Ureter (tissue), 1 donor: ENCODE data around the gene FCGR3A. TPM values are rescaled to one million over a fixed set of nuclear protein-coding genes. Genes with fewer than 3 reads are reported as not detected.
"Not testable (repeated sequence)": the region's sequence is repeated elsewhere in the genome, so short reads cannot be mapped to it uniquely, and the experiment has no call there.

Source experiments
- DNase-seq: peaks from one replicate; pipeline ENCODE4 v3.0.0-alpha.2; 2020; ENCODE audit warnings: low spot score
- total RNA-seq: library from RNA; stranded (reverse); gene quantifications from one replicate; pipeline ENCODE4 v1.2.4, GENCODE V29; 2023
- donor health status: DM: yes; HTN: yes; CAD: no.

FCGR3A gene
- total RNA-seq, 1 donor from 2014 or later, result 6.8 TPM

GRCh38 chr1:161530671-161531641 lies 18.7 kb downstream of the FCGR3A start:
- peak; percentile 88 for DNase-seq

DNA sequence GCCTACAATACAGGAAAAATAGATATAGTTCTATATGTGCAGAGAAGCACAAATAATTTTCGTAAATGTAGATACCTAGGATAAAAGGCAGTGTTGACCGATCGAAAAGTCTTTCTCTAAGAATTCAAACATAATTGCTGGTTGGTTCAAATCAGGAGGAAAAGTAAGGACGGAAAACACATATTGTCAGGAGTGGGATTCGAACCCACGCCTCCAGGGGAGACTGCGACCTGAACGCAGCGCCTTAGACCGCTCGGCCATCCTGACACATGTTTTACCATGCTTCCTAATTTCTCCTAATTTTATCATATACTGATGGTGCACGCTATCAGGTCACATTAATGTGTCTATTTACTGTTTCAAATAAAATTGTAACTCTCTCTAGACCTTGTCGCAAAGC lies 19.5 kb downstream of the FCGR3A start:
- peak; percentile 74 for DNase-seq

- not testable (repeated sequence) for DNase-seq
Observed at GRCh38 chr1:161529463-161530104, 20.0 kb downstream of the FCGR3A start.

- not testable (repeated sequence) for DNase-seq
Observed at GRCh38 chr1:161528550-161528949, 21.1 kb downstream of the FCGR3A start.

GRCh38 chr1:161525918-161526317 lies 23.7 kb downstream of the FCGR3A start:
- DNase-seq, result not testable (repeated sequence)

GRCh38 chr1:161525321-161525720 lies 24.3 kb downstream of the FCGR3A start:
- not testable (repeated sequence) for DNase-seq

GRCh38 chr1:161524742-161525291 lies 24.8 kb downstream of the FCGR3A start:
- DNase-seq, result not testable (repeated sequence)

- peak; percentile 77 for DNase-seq
Observed at GRCh38 chr1:161523817-161524741, 25.5 kb downstream of the FCGR3A start, which contains the start of gene HSPA6. Gene HSPA6 (plus strand): TSS chr1:161524540. CDS start chr1:161524659, 119 bp downstream.

GRCh38 chr1:161523041-161523816 lies 26.4 kb downstream of the FCGR3A start:
- DNase-seq, result not testable (repeated sequence)

DNA sequence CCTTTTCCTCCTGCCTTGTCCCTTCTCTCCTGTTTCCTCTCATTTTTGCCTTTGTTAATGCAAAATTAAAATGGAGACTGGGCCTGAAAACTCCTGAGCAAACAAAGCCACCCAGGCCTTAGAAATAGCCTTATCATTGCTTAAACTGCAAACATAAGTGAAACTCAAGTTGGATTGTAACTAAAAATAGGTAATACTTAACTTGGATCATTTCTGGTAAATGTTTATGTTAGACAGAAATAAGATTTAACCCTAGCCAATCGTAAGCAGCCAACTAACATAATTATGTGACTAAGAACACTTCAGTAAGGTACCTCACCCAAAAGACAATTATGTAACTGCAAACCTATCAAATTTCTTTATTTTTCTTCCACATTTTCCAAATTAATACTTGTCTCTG lies 35.7 kb downstream of the FCGR3A start:
- DNase-seq, result not testable (repeated sequence)

DNA sequence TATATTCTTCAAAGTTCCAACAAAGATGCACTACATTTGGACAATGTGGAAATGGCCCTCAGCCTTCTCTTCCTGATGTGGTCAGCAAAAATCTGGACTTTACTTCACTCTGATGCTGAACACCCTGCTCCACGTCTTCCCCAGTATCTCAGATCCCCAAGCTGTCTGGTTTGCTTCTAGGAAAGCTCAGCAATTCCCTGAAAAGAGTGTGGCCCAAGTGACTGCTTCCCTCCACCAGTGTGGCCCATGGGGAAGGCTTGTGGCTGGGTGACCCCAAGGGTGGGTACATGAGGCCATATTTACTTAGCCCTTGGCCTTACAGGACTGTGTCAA lies 36.2 kb downstream of the FCGR3A start:
- DNase-seq, result not testable (repeated sequence)

DNA sequence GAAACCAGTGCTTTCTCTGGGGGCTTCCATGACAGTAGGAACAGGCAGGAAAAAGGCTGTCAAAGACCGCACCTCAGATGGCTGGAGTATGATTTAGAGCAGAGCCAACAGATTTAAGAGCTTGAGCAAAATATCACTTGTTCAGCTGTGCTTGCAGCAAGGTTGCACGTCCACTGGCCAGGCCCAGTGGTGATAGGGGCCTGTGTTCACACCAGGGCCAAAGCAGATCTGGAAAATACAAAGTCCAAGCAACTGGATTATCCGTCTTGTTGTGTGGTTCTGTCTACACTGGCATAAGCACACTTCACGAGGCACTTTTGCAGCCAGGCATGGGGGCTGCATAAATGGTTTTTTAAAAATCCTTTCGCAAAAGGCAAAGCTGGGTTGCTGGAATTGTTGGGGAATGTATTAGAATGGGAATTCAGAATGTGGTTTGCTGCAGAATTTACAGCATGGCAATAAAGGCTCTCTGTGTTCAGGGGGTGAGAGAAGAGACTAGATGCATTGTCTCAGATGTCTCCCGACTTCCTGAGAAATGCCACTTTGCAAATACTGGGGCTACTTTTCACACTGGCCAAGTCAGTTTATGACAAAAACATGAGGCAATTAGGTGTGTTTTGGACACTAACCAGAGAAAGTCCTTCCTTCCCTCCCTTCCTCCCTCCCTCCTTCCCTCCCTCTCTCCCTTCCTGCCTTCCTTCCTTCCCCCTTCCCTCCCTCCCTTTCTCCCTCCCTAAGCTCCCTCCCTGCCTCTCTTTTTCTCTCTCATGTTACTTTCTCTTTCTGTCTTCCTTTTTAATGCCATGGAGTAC lies 36.8 kb downstream of the FCGR3A start:
- not testable (repeated sequence) for DNase-seq

- DNase-seq, result no peak
Observed at GRCh38 chr1:161511756-161512060, 37.9 kb downstream of the FCGR3A start.

GRCh38 chr1:161511018-161511755 lies 38.4 kb downstream of the FCGR3A start:
- DNase-seq, result no peak

- DNase-seq, result no peak
Observed at GRCh38 chr1:161510477-161510876, 39.1 kb downstream of the FCGR3A start.

- DNase-seq, result no peak
Observed at GRCh38 chr1:161506336-161507223, 43.0 kb downstream of the FCGR3A start.

DNA sequence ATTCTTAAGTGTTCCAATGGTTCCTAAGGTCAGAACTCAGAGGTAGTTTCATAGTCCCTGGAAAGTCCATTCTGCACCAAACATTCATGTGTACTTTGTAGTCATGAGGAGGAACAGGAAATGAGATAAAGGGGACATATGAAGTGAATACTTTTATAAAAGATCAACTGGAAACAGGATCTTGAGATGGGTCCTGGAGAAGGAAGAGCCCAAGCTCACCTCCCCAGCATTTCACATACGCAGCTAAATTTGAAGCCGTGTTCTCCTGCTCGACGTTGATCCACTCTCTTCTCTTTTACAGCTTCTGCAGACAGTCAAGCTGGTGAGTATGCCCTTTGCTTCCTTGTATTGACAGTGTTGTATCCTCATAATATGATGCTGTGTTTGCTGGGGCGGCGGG lies 43.9 kb downstream of the FCGR3A start:
- no peak for DNase-seq

- DNase-seq, result no peak
Observed at GRCh38 chr1:161503394-161503748, 46.2 kb downstream of the FCGR3A start.
